ENCODE results near the gene MLH3.

MLH3 gene

DNA sequence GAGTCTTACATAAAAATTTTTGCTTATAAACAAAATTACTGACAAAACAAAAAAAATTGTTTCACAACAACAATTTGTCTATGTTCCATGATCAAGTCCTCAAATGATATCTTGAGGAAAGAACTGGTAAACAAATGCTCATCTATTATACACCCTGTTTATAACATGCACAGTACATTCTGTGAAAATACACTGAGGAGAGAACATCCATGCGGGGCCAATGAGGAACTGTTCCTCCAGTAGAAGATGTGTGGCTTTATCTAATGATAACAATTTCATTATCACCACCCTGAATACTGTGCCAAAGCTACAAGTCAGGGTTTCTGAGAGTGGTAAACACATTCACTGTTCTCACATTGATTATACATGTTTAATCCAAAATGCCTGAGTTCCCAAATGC is 10.8 kb downstream of the MLH3 start:
- H3K27ac ChIP-seq = no peak overlapping the region
- no peak for TF ChIP-seq CTCF (IDR thresholded peaks at IDR 0.05)
- no peak overlapping the region for H3K4me3 ChIP-seq
- no peak for DNase-seq (ENCODE audit: low spot score)

DNA sequence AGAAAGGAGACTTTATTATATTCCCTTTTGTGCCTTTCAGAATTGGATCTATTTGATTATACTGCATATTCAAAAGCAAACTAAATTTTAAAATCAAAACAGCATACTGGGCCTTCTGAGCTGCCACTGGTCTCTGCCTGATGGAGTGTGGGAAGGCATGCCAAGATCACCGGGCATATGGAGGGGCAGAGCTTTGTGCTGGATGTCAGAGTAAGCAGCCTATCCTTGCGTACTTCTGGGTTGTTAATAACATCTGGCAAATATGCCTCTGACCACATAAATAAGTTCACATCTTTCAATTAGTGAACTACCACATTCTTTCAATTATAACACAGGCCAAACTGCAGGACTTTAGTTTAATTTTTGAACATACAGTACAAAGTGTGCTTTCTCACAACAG is 18.3 kb downstream of the MLH3 start:
- DNase-seq (ENCODE audit: low spot score) = no peak
- no peak for TF ChIP-seq CTCF (IDR thresholded peaks at IDR 0.05)
- Histone ChIP-seq H3K27ac (no peak overlapping the region), H3K4me3 (no peak overlapping the region)

DNA sequence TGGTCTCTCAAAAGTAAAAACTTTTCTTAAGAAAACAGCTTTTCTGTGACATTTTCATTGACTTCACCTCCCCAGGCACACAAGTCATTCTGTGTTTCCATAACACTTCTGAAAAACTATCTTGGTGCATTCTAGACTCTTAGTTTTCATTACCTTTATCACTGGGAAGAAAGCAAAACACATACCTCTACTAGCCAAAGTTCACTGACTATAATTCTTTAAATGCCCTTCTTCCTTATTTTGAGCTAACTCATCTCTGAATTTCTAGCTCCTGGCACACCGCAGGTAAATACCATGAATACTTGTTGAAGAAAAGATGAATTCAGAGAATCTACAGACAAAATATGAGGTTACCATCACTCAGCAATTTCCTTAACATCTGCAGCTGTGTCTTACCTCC is 21.1 kb downstream of the MLH3 start:
- DNase-seq (ENCODE audit: low spot score) = no peak
- H3K27ac ChIP-seq = no peak overlapping the region
- no peak for TF ChIP-seq CTCF (IDR thresholded peaks at IDR 0.05)

DNA sequence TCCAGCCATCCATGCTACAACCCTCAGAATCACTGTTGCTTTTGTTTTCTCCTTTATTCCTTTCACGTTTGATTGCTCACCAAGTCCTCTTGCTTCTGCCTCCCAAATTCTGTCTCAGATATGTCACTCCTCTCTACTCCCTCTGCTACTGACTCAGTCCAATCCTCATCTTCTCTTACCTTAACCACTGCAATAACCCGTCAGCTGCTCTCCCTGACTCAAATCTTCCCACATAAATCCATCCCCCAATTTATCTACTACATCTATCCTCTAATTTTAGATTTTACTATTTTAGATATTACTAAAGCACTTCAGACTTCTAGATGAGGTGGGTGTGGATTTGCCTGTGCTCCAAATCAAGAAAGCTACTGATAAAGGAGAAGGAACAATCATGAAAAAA is 25.4 kb downstream of the MLH3 start:
- H3K4me3 ChIP-seq = no peak overlapping the region
- no peak overlapping the region for H3K27ac ChIP-seq
- no peak for DNase-seq (ENCODE audit: low spot score)
- no peak for TF ChIP-seq CTCF (IDR thresholded peaks at IDR 0.05)

More for the DNA sequence above, 21.1 kb downstream of the MLH3 start:
- no peak overlapping the region for H3K4me3 ChIP-seq

DNA sequence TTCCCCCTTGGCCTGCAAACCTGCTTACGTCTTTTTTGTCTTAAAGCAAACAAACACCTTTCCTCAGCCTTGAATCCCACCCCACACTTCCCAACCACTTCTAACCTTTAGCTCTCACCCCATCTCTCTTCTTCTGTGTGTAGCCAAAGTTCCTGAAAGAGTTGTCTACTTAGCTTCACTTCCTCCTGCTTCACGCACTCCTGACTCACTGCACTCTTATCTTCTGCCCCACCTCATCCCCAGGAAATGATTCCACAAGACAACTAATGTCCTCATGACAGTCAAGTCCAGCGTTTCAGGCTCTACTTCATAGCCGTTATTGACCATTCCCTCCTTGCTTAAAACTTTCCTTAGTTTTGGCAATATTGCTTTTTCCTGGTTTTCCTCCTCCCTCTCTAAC is 26.2 kb downstream of the MLH3 start:
- no peak for DNase-seq (ENCODE audit: low spot score)

GRCh38 chr14:75023108-75023507 is 28.2 kb downstream of the MLH3 start:
- H3K4me3 ChIP-seq = no peak overlapping the region
- H3K27ac ChIP-seq = no peak overlapping the region
- no peak for DNase-seq (ENCODE audit: low spot score)
- no peak for TF ChIP-seq CTCF (IDR thresholded peaks at IDR 0.05)

More for the DNA sequence above, 26.2 kb downstream of the MLH3 start:
- no peak for TF ChIP-seq CTCF (IDR thresholded peaks at IDR 0.05)
- Histone ChIP-seq H3K27ac (no peak overlapping the region), H3K4me3 (no peak overlapping the region)

DNA sequence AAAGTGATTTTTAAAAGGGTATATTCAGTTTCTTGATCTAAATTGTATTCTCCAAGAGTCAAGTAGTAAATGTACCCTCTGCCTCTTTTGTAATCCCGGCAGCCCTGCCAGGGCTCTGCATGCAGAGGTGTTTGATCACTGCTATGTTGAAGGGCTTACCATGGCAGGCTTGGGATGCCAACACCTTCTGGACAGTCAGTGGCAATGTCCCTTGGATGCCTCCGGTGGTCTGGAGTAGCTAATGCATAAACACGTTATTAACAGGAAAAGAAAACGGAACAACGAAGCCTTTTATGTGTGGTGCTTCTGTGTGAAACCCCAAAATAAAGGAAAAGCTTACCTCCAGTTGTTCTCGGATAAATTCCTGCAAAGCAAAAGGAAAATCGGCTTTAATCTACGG is 28.6 kb downstream of the MLH3 start:
- peak; percentile 16 for TF ChIP-seq CTCF (IDR thresholded peaks at IDR 0.05)
- no peak overlapping the region for H3K4me3 ChIP-seq
- no peak for DNase-seq (ENCODE audit: low spot score)
- no peak overlapping the region for H3K27ac ChIP-seq
